SK-N-MC (cell line): ENCODE measurements around the gene ISG20.

Experiments used
- EZH2 ChIP-seq: fragments of 200-600 bp; sonication (generic); IDR thresholded peaks from one replicate; pipeline ENCODE4 v1.6.1; 2017; ENCODE audit warnings: antibody characterized with exemption
- FOXP2 ChIP-seq: optimal IDR thresholded peaks from 2 replicates; pipeline ENCODE3; 2011; ENCODE audit warnings: mild to moderate bottlenecking, moderate library complexity; ENCODE audit not compliant: insufficient read depth; ENCODE audit errors: extremely low read length, control extremely low read depth
- POLR2AphosphoS5 ChIP-seq: IDR thresholded peaks from 2 replicates; pipeline ENCODE4 v1.6.1; 2012; ENCODE audit warnings: mild to moderate bottlenecking, low read depth, low read length, borderline replicate concordance

- no peak for TF ChIP-seq POLR2AphosphoS5
- TF ChIP-seq EZH2, result no peak
- TF ChIP-seq FOXP2, result no peak
These were observed 4.4 kb upstream of the ISG20 start for GRCh38 chr15:88634449-88634848.
